Peyer's patch (tissue), 4 donors: ENCODE data around the gene ZNF407.

Source experiments
- CTCF ChIP-seq, 6 experiments: fragments of 450-650 bp in 4 of 6; fragments of 200-600 bp in 2 of 6; sonication (generic) in 1 of 6; IDR thresholded peaks; one replicate each; pipeline ENCODE4 v1.5.1; 2017 to 2019; ENCODE audit warnings: antibody characterized with exemption in 6 of 6, mild to moderate bottlenecking in 3 of 6, moderate library complexity in 1 of 6
- POLR2A ChIP-seq, 2 donors: fragments of 450-650 bp; IDR thresholded peaks; one replicate each; pipeline ENCODE4 v1.5.1; 2017; ENCODE audit warnings: antibody characterized with exemption in 2 of 2, mild to moderate bottlenecking in 2 of 2, moderate library complexity in 2 of 2

GRCh38 chr18:74982946-74983635 lies 385.4 kb downstream of the ZNF407 start:
- TF ChIP-seq POLR2A (IDR thresholded peaks at IDR 0.05) (no peak), CTCF (IDR thresholded peaks at IDR 0.05) (no peak)
